Femur (tissue), 1 donor: ENCODE measurements around the gene ASIP.
"Not testable (repeated sequence)": the region's sequence is repeated elsewhere in the genome, so short reads cannot be mapped to it uniquely, and the experiment has no call there.

Source experiments
- DNase-seq: peaks from one replicate; pipeline ENCODE4 v3.0.0-alpha.2; 2017

The ASIP gene

GRCh38 chr20:34240693-34241615 lies at the start of gene ASIP:
Gene ASIP (plus strand): TSS chr20:34241423. CDS start chr20:34260375, 18,952 bp downstream.
- no peak for DNase-seq

GRCh38 chr20:34193051-34193450 lies 48.2 kb upstream of the ASIP start:
- no peak for DNase-seq

- DNase-seq = no peak
Measured at GRCh38 chr20:34199183-34199582, 42.0 kb upstream of the ASIP start.

GRCh38 chr20:34200023-34200422 lies 41.2 kb upstream of the ASIP start:
- DNase-seq = no peak

GRCh38 chr20:34201531-34201930 lies 39.7 kb upstream of the ASIP start:
- no peak for DNase-seq

- not testable (repeated sequence) for DNase-seq
Measured at GRCh38 chr20:34205172-34205880, 35.9 kb upstream of the ASIP start.

- DNase-seq = no peak
Measured at GRCh38 chr20:34209111-34209510, 32.1 kb upstream of the ASIP start.

- no peak for DNase-seq
Measured at GRCh38 chr20:34210271-34210670, 31.0 kb upstream of the ASIP start.

- no peak for DNase-seq
Measured at GRCh38 chr20:34211591-34211990, 29.6 kb upstream of the ASIP start.

GRCh38 chr20:34213213-34213612 lies 28.0 kb upstream of the ASIP start:
- no peak for DNase-seq

GRCh38 chr20:34215711-34216381 lies 25.4 kb upstream of the ASIP start:
- peak; percentile 79 for DNase-seq

GRCh38 chr20:34216382-34216742 lies 24.9 kb upstream of the ASIP start:
- DNase-seq = no peak

GRCh38 chr20:34220561-34220960 lies 20.7 kb upstream of the ASIP start:
- no peak for DNase-seq

GRCh38 chr20:34222208-34222607 lies 19.0 kb upstream of the ASIP start:
- no peak for DNase-seq

GRCh38 chr20:34224251-34224650 lies 17.0 kb upstream of the ASIP start:
- not testable (repeated sequence) for DNase-seq

GRCh38 chr20:34231634-34232033 lies 9.6 kb upstream of the ASIP start:
- DNase-seq = no peak

- no peak for DNase-seq
Measured at GRCh38 chr20:34232494-34233087, 8.6 kb upstream of the ASIP start.

- DNase-seq = no peak
Measured at GRCh38 chr20:34233687-34234086, 7.5 kb upstream of the ASIP start.

GRCh38 chr20:34235875-34236274 lies 5.3 kb upstream of the ASIP start:
- DNase-seq = no peak

- no peak for DNase-seq
Measured at GRCh38 chr20:34237942-34238341, 3.3 kb upstream of the ASIP start.

GRCh38 chr20:34240121-34240520 lies 1.1 kb upstream of the ASIP start:
- DNase-seq = no peak

- not testable (repeated sequence) for DNase-seq
Measured at GRCh38 chr20:34242015-34242414, 792 bp downstream of the ASIP start.

- DNase-seq = no peak
Measured at GRCh38 chr20:34242879-34243278, 1.7 kb downstream of the ASIP start.
